Calu3 (cell line): ENCODE data around the gene GPX3. TPM values are rescaled to one million over a fixed set of nuclear protein-coding genes. Genes with fewer than 3 reads are reported as not detected.

Experiments
- BruUV-seq: library from RNA; stranded (reverse); fragments of 400-500 nt; replicated peaks from 2 replicates; lab custom pipeline; 2021; lab: Mats Ljungman, UMichigan
- CTCF ChIA-PET: fragments of 300-600 bp; sonication (Branson Sonifier 250); formaldehyde crosslinking; loops from one replicate; lab custom pipeline; 2022; ENCODE audit warnings: antibody characterized with exemption; lab: Charles Lee
- DNase-seq: peaks from one replicate; pipeline ENCODE4 v3.0.0; 2022
- H3K27ac Mint-ChIP-seq: one replicate; pipeline ENCODE4 v1.8.0; 2022; ENCODE audit warnings: mixed read lengths; ENCODE audit not compliant: unreplicated experiment
- H3K27me3 Mint-ChIP-seq: one replicate; pipeline ENCODE4 v1.8.0; 2022; ENCODE audit warnings: mixed read lengths; ENCODE audit not compliant: unreplicated experiment
- H3K36me3 Mint-ChIP-seq: one replicate; pipeline ENCODE4 v1.8.0; 2022; ENCODE audit warnings: mild to moderate bottlenecking, moderate library complexity, mixed read lengths; ENCODE audit not compliant: insufficient read depth, unreplicated experiment
- H3K4me1 Mint-ChIP-seq: one replicate; pipeline ENCODE4 v1.8.0; 2022; ENCODE audit warnings: mild to moderate bottlenecking, low read depth, mixed read lengths; ENCODE audit not compliant: unreplicated experiment
- H3K4me3 Mint-ChIP-seq: one replicate; pipeline ENCODE4 v1.8.0; 2022; ENCODE audit warnings: mild to moderate bottlenecking, low read depth, moderate library complexity, mixed read lengths; ENCODE audit not compliant: unreplicated experiment
- H3K9me3 Mint-ChIP-seq: one replicate; pipeline ENCODE4 v1.8.0; 2022; ENCODE audit warnings: low read depth, mixed read lengths; ENCODE audit not compliant: unreplicated experiment
- CTCF ChIP-seq: fragments of 200-600 bp; IDR thresholded peaks from one replicate; pipeline ENCODE4 v1.8.0; 2022; ENCODE audit warnings: antibody characterized with exemption; ENCODE audit not compliant: unreplicated experiment
- intact Hi-C: fragments of 100-400 bp; cut with micrococcal nuclease; formaldehyde crosslinking; loops from one replicate; pipeline ENCODE4 v1.10.0; 2022; ENCODE audit not compliant: unreplicated experiment
- total RNA-seq: library from RNA; stranded (reverse); gene quantifications from 2 replicates; pipeline ENCODE4 v1.2.3, GENCODE V29; 2022

Gene GPX3
- total RNA-seq, 1 experiment from 2014 or later, result not detected

GRCh38 chr5:151038412-151038745, 18.0 kb downstream of the GPX3 start:
- peaks cover 14% of the 10 kb centered on the region for H3K4me1 Mint-ChIP-seq
- BruUV-seq, result no TSS peak
- no peaks in the 10 kb centered on the region for H3K9me3 Mint-ChIP-seq
- intact Hi-C loops, result no loop called here
- no peak for TF ChIP-seq CTCF
- peaks cover 86% of the 10 kb centered on the region for H3K36me3 Mint-ChIP-seq
- DNase-seq, result no peak
- peak overlapping the region; percentile 55 for H3K27ac Mint-ChIP-seq
- no peak overlapping the region for H3K4me3 Mint-ChIP-seq
- H3K27me3 Mint-ChIP-seq, result no peaks in the 10 kb centered on the region
- CTCF ChIA-PET, result no interaction called here

DNA sequence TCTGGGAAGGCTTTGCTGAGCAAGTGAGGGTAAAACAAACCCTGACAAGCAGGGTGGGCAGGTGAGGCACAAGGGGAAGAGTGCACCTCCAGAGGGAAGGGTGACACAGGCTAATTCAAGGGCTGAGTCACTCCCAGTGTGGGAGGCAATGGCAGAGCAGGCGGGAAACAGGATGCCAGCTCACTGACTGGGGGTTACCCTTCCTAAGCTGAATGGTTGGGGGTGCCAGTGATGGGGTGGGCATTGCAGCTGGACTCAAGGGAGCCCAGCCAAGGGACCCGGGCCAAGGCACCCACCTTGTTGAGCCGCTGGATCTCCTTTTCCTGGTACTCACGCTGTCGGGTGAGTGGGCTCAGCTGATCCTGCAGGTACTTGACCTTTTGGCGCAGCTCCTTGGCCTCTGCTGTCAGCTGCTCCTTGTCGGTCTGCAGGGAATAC, 18.4 kb downstream of the GPX3 start:
- no peak for DNase-seq
- Mint-ChIP-seq H3K4me3 (no peak overlapping the region), H3K36me3 (peaks cover 86% of the 10 kb centered on the region), H3K27me3 (no peaks in the 10 kb centered on the region), H3K4me1 (peaks cover 14% of the 10 kb centered on the region), H3K27ac (peak overlapping the region; percentile 55), H3K9me3 (no peaks in the 10 kb centered on the region)
- no peak for TF ChIP-seq CTCF
- CTCF ChIA-PET, result no interaction called here
- intact Hi-C loops, result no loop called here
- BruUV-seq, result no TSS peak

- intact Hi-C loops, result no loop called here
- no peak overlapping the region for H3K27ac Mint-ChIP-seq
- CTCF ChIA-PET, result no interaction called here
Measured at GRCh38 chr5:151039665-151040064, 19.3 kb downstream of the GPX3 start.

GRCh38 chr5:151040211-151040747, 19.9 kb downstream of the GPX3 start:
- no peak for TF ChIP-seq CTCF
- peaks cover 14% of the 10 kb centered on the region for H3K4me1 Mint-ChIP-seq
- H3K27ac Mint-ChIP-seq, result no peak overlapping the region
- intact Hi-C loops, result no loop called here
- CTCF ChIA-PET, result interaction anchor here (0.6 to 2.2 kb wide), 3 partner anchors 11 to 50 kb away, joined by 4 to 6 read pairs (median 5); no protein-coding TSS in a partner anchor
- H3K4me3 Mint-ChIP-seq, result no peak overlapping the region
- BruUV-seq, result no TSS peak
- no peak for DNase-seq
- H3K27me3 Mint-ChIP-seq, result no peaks in the 10 kb centered on the region
- H3K36me3 Mint-ChIP-seq, result peaks cover 87% of the 10 kb centered on the region
- H3K9me3 Mint-ChIP-seq, result no peaks in the 10 kb centered on the region

More at GRCh38 chr5:151039665-151040064, 19.3 kb downstream of the GPX3 start:
- Mint-ChIP-seq H3K27me3 (no peaks in the 10 kb centered on the region), H3K4me3 (no peak overlapping the region), H3K9me3 (no peaks in the 10 kb centered on the region), H3K36me3 (peaks cover 86% of the 10 kb centered on the region), H3K4me1 (peaks cover 14% of the 10 kb centered on the region)
- DNase-seq, result no peak
- BruUV-seq, result no TSS peak
- no peak for TF ChIP-seq CTCF
